ENCODE data around the gene C4orf51.

DNA sequence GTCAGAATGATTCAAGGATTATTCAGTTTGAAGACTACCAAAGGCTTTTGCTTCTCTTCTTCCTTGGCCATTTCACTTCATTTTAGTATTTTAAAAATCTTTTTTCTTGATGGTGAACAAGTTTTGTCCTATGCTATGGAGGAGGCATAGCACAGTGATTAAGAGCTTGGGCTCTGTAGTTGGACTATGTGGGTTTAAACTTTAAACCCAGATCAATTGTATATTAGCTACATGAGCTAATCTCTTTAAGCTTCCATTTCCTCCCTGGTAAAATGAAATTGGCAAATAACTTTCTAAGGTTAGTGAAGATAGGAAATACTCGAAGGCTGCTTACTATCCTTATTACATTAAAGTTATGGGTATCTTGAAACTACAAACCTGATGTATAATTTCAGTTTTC lies 23.8 kb upstream of the C4orf51 start:
- TF ChIP-seq CTCF (IDR thresholded peaks at IDR 0.05) (no peak), POLR2AphosphoS5 (IDR thresholded peaks at IDR 0.05) (no peak), POLR2A (IDR thresholded peaks at IDR 0.05) (no peak)

Measured in sigmoid colon (tissue), 4 donors.